Activated naive CD4-positive, alpha-beta T cell treated with anti-CD3 and anti-CD28 coated beads, Interleukin-2, amount 50 U/mL, for 16 hours (primary cell): ENCODE measurements around the gene MTERF4.
"Not testable (repeated sequence)": the region's sequence is repeated elsewhere in the genome, so short reads cannot be mapped to it uniquely, and the experiment has no call there.

Experiments
- DNase-seq: peaks from one replicate; pipeline ENCODE4 v3.0.0-alpha.2; 2020

MTERF4 gene

DNA sequence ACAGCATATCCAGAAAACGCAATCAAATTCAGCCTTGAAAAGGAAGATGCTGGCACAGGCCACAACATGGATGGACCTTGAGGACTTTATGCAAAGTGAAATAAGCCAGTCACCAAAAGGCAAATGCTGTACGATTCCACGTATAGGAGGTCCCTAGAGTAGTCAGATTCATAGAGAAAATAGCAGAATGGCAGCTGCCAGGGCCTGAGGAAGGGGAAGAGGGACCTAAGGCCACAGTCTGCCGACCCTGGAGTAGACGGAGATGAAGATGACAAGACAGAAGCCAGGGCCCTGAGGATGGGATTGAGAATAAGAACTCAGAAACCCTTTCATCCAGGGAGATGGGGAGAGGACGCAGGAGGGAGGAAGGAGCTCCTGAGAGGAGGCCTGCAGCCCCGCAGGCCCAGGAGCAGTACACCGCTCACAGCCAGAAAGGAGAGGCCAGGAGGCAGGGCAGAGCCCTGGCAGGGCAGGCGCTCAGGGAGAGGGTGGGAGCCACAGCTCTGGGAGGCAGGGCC, 8.1 kb upstream of the MTERF4 start:
- DNase-seq, result no peak

DNA sequence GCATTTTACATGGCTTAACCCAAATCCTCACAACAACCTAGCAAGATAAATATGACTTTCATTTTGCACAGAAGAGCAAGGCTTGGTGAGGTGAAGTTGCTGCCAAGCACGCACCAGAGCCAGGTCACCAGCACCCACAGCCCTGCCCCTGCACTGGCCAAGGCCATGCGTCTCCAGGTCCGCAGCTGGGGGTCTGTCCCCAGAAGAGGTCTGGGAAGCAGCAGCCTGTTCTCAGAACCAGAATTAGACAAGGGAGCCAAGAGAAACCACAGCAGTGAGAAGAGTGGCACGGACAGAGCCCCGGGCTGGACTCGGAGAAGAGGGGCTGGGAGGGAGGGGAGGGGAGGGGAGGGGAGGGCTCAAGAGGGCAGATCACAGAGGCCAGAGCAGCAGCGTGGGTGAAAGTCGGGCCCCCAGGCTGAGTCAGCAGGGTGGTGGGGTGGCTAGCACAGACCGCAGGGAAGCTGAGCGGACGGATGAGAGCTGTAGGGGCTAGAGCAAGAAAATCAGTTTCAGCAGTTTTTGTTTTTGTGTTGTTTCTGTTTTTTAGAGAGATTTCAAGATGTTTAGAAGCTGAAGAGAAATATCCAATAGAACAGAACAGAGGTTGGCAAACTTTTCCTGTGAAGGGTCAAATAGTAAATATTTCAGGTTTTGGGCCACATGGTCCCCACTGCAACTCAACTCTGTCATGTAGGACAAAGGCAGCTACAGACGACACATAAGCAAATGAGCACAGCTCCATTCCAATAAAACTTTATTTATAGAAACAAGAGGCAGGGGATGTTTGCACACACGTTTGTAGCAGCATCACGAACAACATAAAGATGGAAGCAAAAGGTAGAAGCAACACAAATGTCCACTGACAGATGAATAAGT, 7.4 kb upstream of the MTERF4 start:
- no peak for DNase-seq

DNA sequence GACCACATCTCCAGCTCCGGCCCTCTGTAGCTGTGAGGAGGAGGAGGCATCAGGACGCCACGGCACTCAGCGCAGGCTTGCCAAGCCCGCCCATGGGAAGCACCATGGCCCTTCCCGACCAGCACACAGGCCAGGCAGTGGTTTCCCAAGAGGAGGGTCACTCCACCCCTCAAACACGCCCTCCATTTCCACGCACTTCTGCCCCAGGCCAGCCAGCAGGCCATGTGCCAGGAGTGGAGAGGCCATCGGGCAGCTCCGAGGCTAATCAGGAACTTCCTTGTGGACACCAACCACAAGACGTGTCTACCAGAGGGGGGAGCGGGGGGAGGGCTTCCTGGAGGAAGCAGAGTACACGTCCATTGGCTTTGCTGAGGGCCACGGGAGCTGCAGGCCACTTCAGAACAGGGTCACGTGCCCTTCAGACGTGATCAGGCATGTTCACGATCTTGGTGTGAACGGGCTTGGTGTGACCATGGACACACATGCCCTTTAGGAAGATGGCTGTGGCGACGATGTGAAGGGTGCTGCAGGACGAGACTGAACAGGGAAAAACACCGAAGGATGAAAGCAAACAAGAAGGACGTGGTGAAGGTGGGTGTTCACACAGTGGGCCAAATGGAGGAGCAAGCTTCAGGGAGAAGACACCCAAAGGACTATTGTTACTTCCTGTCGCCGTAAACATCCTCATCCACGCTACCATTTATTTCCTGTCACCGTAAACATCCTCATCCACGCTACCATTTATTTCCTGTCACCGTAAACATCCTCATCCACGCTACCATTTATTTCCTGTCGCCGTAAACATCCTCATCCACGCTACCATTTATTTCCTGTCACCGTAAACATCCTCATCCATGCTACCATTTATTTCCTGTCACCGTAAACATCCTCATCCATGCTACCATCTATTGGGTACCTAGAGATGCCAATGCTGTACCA, 6.5 kb upstream of the MTERF4 start:
- no peak for DNase-seq

DNA sequence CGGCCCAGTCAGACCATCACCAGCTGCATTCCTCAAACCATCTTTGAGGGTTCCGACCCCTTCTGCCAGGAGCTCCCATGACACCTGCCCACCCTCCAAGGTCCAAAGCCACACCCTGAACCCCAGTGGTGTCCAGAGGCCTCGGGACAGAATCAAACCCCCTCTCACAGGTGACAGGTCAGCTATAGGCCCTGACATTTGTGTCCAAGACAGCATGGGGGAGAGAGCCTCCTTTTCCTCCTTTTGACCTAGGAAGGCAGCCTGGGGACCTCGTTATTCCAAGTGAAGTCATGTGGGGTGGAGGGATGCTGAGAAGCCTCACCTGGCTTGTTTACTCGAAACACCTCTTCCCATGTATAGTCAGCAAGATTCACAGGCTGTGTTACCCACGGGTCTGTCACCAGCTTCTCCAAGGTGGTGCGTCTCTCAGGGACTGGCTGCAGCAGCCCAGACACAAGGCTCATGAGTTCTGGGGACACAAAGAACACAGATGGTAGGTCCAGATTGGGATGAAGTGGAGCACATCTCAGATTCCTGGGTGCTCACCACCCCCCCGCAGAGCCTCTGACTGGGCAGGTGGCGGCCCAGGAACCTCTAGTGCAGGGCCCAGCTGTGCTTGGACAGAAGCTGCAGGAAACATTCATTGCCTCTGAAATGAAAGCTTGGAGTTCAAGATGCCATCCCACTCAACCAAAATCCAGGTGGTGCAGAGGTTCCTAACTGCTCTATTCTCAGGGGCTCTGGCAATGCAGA, 5.1 kb upstream of the MTERF4 start:
- DNase-seq, result no peak

DNA sequence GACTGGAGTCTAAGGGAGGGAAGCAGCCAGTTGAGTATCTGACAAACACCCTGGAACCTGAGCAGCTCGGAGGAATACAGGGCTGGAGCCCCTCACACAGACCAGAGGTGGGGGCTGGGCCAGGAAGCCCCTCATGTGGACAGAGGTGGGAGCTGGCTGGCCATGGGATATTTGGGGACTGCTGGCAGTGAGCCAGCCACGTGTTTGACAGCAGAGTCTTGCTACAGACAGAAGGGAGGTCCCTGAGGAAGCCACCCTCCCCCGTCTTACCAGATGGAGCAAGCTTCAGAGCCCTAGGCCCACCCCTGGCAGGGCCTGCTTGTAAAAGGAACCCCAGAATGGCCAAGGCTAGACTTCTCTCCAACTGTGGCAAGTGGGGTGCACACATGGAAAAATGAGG, 3.6 kb upstream of the MTERF4 start:
- no peak for DNase-seq

DNA sequence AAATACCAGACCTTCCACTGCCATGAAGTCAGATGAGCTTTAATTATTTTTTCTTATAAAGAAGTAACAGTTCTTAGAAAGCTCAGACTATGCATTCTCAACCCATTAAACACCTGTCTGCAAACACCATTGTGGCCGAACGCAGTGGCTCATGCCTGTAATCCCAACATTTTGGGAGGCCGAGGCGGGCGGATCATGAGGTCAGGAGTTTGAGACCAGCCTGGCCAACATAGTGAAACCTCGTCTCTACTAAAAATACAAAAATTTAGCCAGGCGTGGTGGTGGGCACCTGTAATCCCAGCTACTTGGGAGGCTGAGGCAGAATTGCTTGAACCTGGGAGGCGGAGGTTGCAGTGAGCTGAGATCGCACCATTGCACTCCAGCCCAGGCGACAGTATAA, 2.5 kb upstream of the MTERF4 start:
- not testable (repeated sequence) for DNase-seq

DNA sequence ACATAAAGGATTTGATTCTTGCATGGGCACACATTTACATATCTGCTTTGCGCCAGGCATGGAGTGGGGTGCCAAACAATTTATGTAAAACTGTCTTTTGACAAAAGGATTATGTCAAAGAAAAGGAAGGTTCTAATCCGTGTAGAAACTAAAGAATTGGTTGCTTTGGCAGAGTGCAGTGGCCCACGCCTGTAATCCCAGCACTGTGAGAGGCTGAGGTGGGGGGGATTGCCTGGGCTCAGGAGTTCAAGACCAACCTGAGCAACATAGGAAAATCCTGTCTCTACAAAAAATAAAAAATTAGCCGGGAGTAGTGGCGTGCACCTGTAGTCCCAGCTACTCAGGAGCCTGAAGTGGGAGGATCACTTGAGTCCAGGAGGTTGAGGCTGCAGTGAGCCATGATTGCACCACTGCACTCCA, 1.1 kb upstream of the MTERF4 start:
- DNase-seq, result no peak

DNA sequence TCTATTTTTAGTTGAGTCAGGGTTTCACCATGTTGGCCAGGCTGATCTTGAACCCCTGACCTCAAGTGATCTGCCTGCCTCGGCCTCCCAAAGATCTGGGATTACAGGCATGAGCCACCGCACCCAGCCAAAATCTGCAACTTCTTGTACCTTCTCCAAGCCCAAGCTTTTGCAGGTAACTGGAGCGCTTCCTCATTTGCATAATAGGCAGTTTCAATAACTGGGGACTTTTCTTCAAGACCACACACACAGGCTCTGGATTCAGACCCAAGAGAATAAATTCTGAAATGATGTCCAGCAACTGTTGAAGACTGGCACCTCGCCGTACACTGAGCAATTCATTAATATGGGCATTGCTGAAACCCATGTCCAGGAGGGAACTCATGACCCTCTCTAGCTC, 2.8 kb downstream of the MTERF4 start:
- DNase-seq, result no peak

DNA sequence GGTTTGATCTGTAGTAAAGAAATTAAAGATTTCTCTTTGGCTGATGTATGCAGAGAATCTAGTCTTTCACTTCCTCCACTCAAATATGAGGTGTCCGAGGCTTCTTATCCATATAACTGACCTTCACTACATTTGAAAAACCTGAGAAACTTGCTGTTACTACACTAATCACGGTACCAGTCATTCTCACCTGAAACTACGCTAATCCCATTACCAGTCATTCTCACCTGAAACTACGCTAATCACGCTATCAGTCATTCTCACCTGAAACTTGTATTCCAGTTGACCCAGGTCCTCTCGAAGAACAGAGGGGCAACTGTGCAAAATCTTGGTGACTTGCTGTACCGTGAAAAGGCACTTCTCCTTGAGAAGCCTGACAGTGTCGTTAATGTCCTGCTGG, 5.1 kb downstream of the MTERF4 start:
- DNase-seq, result no peak

DNA sequence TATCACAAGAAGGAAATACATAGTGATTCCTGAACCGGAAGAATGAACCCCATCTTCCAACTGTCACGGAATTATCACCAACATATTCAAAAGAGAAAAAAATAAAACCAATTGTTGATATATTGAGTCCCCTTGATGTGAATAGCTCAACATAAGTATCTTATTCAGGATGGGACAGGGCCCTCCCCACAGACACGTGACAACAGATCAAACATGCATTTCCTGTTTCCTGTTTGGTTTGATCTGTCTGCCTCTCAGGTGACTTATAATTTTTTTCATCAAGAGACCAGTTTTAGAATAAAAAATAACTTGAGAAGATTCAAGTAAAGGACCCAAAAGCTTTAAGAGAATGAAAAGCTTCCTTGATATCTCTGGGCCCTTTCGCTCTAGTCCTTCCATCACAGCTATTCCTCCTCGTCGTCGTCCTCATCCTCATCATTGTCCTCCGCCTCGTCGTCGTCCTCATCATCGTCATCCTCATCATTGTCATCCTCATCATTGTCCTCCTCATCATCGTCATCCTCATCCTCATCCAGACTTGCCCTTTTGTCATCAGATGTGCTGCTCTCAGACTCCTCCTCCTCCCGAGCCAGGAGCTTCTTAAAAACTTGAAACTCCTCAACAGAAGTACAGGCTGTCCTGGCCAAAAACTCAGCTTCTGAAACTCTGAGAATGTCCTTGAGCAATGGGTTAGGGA, 6.3 kb downstream of the MTERF4 start:
- no peak for DNase-seq

DNA sequence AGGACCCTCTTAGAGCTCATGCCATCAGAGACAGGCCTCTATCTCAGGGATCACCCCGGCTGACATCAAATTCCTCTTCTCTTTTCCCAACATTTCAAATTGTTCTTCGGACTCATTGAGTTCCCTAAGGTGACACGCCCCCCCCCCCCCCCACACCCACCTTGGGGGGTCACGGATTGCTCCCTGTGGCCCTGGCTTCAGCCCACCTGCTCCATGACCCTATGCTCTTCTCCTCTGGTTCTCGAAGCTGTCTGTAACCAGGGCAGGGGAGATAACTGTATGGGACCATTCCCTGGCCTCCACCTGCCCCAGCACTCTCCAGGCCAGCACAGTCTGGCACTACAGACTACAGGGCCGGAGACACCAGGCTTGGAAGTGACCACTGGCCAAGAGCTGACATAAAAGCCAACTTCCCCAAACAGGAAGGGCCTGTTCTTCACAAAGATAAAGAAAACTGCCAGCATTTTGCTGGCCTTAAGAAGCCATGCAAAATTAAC, 7.1 kb downstream of the MTERF4 start:
- no peak for DNase-seq

DNA sequence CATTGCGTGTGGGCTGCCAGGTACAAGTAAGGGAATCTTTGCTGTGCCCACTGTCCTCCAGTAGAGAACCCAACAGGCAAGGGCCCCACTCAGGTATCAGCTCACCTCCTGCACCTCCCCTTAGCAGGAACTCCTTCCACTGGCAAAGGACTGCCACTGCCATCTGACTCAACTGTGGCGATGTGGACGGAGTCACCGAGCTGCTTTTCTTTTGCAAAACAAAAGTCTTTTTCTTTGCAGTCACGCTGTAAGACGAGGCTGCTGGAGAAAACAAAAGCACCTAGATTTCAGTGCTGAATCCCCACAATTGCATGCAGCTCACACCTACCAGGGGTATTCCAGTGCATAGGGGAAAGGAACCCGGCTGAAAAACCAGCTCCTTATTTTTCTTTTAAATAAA, 7.9 kb downstream of the MTERF4 start:
- DNase-seq, result no peak

DNA sequence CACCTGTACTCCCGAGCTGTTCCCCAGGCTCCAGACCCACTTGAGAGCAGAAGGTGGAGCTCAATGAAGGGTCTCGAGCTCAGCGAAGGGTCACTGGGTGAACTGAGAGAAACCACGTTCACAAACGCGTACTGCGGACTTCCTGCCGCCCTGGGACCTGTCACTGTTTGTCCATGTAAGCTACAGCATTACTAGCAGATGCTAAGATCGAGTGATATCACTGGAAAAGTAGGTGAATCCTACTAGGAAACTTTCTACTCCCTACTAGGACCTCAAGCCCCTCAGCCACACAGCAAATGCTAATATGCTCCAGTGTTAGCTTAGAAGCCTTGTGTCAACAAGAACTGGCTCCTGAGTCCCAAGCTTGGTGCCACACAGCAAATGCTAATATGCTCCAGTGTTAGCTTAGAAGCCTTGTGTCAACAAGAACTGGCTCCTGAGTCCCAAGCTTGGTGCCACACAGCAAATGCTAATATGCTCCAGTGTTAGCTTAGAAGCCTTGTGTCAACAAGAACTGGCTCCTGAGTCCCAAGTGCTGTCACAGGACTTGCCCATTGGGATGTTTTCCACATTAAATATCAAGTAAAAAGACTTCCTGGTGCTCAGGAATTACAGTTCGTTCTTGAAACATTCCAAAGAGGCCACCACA, 8.8 kb downstream of the MTERF4 start:
- not testable (repeated sequence) for DNase-seq

DNA sequence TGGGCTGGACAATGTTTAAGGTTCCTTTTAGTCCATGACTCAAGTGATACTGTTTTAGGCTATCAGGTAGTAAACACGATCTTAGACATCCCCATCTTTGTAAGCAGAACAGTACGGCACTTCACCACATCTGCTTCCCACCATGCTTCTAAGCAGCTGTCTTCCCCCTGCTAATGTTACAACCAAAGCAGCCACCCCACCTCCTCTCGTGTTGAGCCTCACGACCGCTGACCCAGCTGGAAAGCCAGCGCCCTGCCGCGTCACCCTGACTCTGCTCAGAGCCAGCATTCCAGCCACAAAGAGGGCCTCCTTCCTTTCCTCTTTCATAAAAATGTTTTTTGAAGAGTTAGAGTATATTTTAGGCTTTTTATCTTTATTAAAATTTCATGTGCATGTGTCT, 9.4 kb downstream of the MTERF4 start:
- no peak for DNase-seq

DNA sequence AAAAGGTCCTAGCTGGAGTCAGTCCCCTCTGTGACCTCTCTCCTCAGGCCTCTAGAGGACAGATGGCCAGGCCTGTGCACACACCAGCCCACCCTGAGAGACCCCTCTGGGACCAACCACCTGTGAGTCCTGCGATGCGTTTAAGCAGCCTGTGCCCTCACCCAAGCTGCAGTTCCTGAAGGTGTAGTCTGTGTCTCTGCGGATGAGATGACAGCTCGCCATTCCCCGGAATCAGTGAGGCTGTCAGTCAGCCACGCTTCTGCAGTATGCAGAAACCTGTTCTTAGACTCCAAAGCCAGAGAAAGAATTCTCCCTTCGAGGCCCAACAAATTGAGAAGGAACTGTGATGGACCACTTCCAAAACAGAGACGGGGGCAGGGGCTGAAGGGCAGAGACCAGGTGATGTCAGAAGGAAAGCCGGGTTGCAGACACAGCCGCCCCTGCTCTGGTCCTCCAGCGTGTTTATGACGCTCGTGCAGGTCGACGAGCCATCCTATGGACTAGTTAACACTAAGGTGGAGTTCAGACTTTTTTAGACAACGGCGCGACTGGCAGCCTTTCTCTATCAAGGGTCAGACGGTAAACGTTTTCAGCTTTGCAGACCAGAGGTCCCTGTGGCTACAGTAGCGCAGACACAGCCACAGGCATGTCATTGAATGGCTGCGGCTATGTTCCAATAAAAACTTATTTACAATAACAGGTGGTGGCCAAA, 10.2 kb downstream of the MTERF4 start:
- no peak for DNase-seq

DNA sequence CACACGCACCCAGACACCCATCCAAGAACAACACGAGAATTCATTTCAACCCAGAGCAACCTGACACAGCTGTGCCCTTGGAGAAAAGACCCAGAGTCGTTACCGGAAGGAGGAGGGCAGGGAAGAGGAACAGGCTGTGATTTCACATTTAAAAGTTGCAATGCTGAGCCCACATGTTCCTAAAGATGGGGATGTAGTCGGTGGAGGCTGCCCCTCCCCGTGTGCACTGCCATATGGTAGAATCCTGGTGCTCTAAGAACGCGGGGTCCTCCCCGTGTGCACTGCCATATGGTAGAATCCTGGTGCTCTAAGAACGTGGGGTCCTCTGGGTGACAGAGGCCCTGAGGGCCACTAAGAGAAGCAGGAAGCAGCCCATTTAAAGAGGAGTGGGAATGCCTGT, 10.9 kb downstream of the MTERF4 start:
- DNase-seq, result no peak

DNA sequence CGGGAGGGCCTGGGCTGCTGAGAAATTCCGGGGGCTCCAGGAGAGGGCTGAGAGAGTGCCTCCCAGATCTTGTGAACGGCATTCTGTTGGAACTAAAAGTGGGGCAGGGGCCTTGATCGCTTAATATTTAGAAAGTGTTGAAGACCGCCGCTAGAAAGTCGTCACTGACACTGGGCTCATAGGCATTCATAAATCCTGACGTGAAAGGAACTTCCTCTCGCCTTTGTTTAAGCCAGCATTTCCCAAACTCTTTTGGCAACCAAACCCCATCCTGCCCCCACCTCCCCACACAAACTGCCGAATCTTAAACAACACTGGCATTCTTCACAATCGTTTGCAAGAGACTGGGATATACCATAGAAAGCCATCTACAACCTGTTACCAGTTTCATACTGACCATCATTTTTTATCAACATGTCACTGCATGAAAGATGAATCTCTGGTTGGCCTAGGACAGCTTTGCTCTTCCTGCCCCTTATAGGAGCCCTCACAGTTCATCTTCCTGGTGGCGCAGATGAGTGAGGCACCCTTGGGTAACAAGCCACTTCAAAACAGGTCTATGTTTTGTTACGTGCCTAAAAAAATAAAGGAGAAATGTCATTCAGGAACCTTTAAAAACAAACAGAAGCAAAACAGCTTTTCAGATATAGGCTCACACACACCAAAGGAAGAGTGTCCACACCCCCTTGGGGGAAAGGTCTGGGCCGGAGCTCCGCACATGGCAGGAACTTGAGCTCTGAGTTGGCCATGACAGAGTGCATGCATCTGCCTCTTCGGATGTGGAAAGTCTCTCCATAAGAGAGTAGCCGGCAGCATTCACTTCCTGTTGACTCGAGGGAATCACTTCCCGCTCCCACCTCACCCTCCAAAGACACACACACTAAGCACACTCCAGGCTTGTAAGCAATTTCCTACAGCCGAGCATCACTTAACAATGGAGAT, 13.0 kb downstream of the MTERF4 start:
- no peak for DNase-seq

DNA sequence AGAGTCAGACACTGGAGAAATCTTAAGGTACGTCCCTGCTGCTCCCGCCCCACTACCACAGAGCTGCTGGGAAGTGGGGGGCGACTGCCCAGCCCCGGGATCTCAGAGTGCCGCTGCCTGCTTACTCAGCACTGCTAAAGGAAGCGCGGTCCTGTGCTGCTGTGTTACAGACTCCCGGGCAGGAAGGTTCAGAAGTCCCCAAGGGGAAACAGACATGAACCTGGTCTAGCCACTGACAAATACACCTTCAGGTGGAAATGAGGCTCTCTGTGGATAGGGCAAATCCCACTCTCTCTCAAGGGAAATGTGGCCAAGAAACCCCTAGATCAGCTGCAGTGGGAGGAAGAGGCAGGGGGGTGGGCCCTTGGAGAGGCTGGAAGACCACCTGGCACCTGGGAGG, 13.7 kb downstream of the MTERF4 start:
- no peak for DNase-seq

DNA sequence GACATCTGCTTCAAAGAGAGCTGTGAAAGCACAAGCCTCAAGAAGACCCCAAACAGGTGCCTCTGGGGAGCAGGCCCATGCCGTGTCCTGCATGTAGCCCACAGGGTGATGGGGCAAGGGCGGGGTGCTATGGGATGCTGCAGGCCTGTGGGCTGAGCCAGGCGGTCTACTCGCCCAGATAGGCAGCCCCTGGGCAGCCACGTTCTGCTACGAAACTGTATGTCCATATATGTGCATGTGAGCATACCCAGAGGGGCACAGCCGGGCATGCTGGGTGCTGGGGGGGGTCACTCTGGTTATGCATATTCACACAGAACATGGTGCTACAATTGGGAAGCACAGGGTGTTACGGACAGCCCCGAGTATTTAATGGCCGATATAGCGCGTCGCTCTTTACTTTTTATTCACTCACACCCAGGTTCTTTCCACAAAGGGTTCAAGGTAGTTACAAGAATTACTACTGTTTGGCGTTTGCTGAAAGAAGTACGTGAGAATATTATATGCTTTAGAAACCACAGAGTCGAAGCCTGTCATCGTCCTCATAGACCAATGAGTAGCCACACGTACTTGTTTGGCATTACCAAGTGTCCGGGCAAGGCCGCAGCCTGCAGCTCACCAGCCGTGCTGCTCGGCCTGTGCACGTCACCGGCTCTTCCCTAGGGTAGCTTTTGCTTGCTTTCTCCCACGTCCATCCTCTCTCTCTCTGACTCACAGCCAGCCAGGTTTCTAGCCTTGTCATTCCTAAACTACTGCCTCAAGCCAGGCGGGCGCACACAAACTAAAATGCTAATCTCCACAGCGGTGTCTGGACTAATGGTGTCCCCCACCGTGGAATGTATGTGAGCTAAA, 14.4 kb downstream of the MTERF4 start:
- DNase-seq, result no peak
